ENCODE data around the gene AADACL4.
"Not testable (repeated sequence)": the region's sequence is repeated elsewhere in the genome, so short reads cannot be mapped to it uniquely, and the experiment has no call there.

Gene AADACL4

GRCh38 chr1:12629985-12630760 is 13.7 kb upstream of the AADACL4 start:
- DNase-seq (ENCODE audit: insufficient read length, low spot score) (no peak), FAIRE-seq (no peak)
- TF ChIP-seq POLR2A (IDR thresholded peaks at IDR 0.05; ENCODE audit: low read depth, low read length) = no peak

GRCh38 chr1:12630946-12631530 is 12.8 kb upstream of the AADACL4 start:
- FAIRE-seq (no peak), DNase-seq (ENCODE audit: insufficient read length, low spot score) (no peak)
- TF ChIP-seq POLR2A (IDR thresholded peaks at IDR 0.05; ENCODE audit: low read depth, low read length) = no peak

GRCh38 chr1:12631571-12631970 is 12.3 kb upstream of the AADACL4 start:
- DNase-seq (ENCODE audit: insufficient read length, low spot score) = no peak
- FAIRE-seq = no peak
- no peak for TF ChIP-seq POLR2A (IDR thresholded peaks at IDR 0.05; ENCODE audit: low read depth, low read length)

GRCh38 chr1:12634156-12634555 is 9.7 kb upstream of the AADACL4 start:
- no peak for TF ChIP-seq POLR2A (IDR thresholded peaks at IDR 0.05; ENCODE audit: low read depth, low read length)
- FAIRE-seq (no peak), DNase-seq (ENCODE audit: insufficient read length, low spot score) (no peak)

- FAIRE-seq (no peak), DNase-seq (ENCODE audit: insufficient read length, low spot score) (no peak)
- no peak for TF ChIP-seq POLR2A (IDR thresholded peaks at IDR 0.05; ENCODE audit: low read depth, low read length)
Measured at GRCh38 chr1:12634696-12635202, 9.1 kb upstream of the AADACL4 start.

- DNase-seq (ENCODE audit: insufficient read length, low spot score) (no peak), FAIRE-seq (no peak)
- no peak for TF ChIP-seq POLR2A (IDR thresholded peaks at IDR 0.05; ENCODE audit: low read depth, low read length)
Measured at GRCh38 chr1:12636098-12636950, 7.6 kb upstream of the AADACL4 start.

- FAIRE-seq = no peak
- DNase-seq (ENCODE audit: insufficient read length, low spot score) = no peak
- no peak for TF ChIP-seq POLR2A (IDR thresholded peaks at IDR 0.05; ENCODE audit: low read depth, low read length)
Measured at GRCh38 chr1:12637693-12638092, 6.2 kb upstream of the AADACL4 start.

- DNase-seq (ENCODE audit: insufficient read length, low spot score) (no peak), FAIRE-seq (no peak)
- TF ChIP-seq POLR2A (IDR thresholded peaks at IDR 0.05; ENCODE audit: low read depth, low read length) = no peak
Measured at GRCh38 chr1:12640237-12640957, 3.5 kb upstream of the AADACL4 start.

- no peak for FAIRE-seq
- TF ChIP-seq POLR2A (IDR thresholded peaks at IDR 0.05; ENCODE audit: low read depth, low read length) = no peak
- DNase-seq (ENCODE audit: insufficient read length, low spot score) = no peak
Measured at GRCh38 chr1:12640958-12641272, 3.0 kb upstream of the AADACL4 start.

- FAIRE-seq (no peak), DNase-seq (ENCODE audit: insufficient read length, low spot score) (no peak)
- TF ChIP-seq POLR2A (IDR thresholded peaks at IDR 0.05; ENCODE audit: low read depth, low read length) = no peak
Measured at GRCh38 chr1:12643079-12643478, 806 bp upstream of the AADACL4 start.

- FAIRE-seq (no peak), DNase-seq (ENCODE audit: insufficient read length, low spot score) (no peak)
- TF ChIP-seq POLR2A (IDR thresholded peaks at IDR 0.05; ENCODE audit: low read depth, low read length) = no peak
Measured at GRCh38 chr1:12644237-12644636, 352 bp downstream of the AADACL4 start.

- FAIRE-seq (no peak), DNase-seq (ENCODE audit: insufficient read length, low spot score) (no peak)
- no peak for TF ChIP-seq POLR2A (IDR thresholded peaks at IDR 0.05; ENCODE audit: low read depth, low read length)
Measured at GRCh38 chr1:12644829-12645228, 944 bp downstream of the AADACL4 start.

- DNase-seq (ENCODE audit: insufficient read length, low spot score); FAIRE-seq: not testable (repeated sequence)
Measured at GRCh38 chr1:12645401-12645800, 1.5 kb downstream of the AADACL4 start.

- no peak for DNase-seq (ENCODE audit: insufficient read length, low spot score)
- TF ChIP-seq POLR2A (IDR thresholded peaks at IDR 0.05; ENCODE audit: low read depth, low read length) = no peak
- no peak for FAIRE-seq
Measured at GRCh38 chr1:12648741-12649140, 4.9 kb downstream of the AADACL4 start.

Data from H54 (cell line).